ENCODE data around the gene SKAP1.

Gene SKAP1

GRCh38 chr17:48241770-48242497 is 188.1 kb downstream of the SKAP1 start:
- no peak for DNase-seq (ENCODE audit: extremely low read depth, low read depth)
- no peak for TF ChIP-seq CTCF (IDR thresholded peaks at IDR 0.05; ENCODE audit: low read depth, low read length)

- peak; percentile 18 for DNase-seq (ENCODE audit: extremely low read depth, low read depth)
- no peak for TF ChIP-seq CTCF (IDR thresholded peaks at IDR 0.05; ENCODE audit: low read depth, low read length)
Observed at GRCh38 chr17:48241131-48241591, 188.9 kb downstream of the SKAP1 start.

- no peak for DNase-seq (ENCODE audit: extremely low read depth, low read depth)
- TF ChIP-seq CTCF (IDR thresholded peaks at IDR 0.05; ENCODE audit: low read depth, low read length): no peak
Observed at GRCh38 chr17:48240562-48241130, 189.4 kb downstream of the SKAP1 start.

- DNase-seq (ENCODE audit: extremely low read depth, low read depth): no peak
- no peak for TF ChIP-seq CTCF (IDR thresholded peaks at IDR 0.05; ENCODE audit: low read depth, low read length)
Observed at GRCh38 chr17:48240122-48240521, 189.9 kb downstream of the SKAP1 start.

- TF ChIP-seq CTCF (IDR thresholded peaks at IDR 0.05; ENCODE audit: low read depth, low read length): no peak
- DNase-seq (ENCODE audit: extremely low read depth, low read depth): no peak
Observed at GRCh38 chr17:48239603-48239995, 190.4 kb downstream of the SKAP1 start.

- DNase-seq (ENCODE audit: extremely low read depth, low read depth): no peak
- TF ChIP-seq CTCF (IDR thresholded peaks at IDR 0.05; ENCODE audit: low read depth, low read length): no peak
Observed at GRCh38 chr17:48238933-48239602, 190.9 kb downstream of the SKAP1 start.

- DNase-seq (ENCODE audit: extremely low read depth, low read depth): no peak
- TF ChIP-seq CTCF (IDR thresholded peaks at IDR 0.05; ENCODE audit: low read depth, low read length): no peak
Observed at GRCh38 chr17:48237456-48237855, 192.6 kb downstream of the SKAP1 start.

All from AG09319 (cell line).